GM21717 (cell line): ENCODE data around the gene LIPF.
"Not testable (repeated sequence)": the region's sequence is repeated elsewhere in the genome, so short reads cannot be mapped to it uniquely, and the experiment has no call there.

Source experiments
- ATAC-seq: cut with Tn5 transposase; IDR thresholded peaks from one replicate; pipeline ENCODE4 v1.9.1; 2021; ENCODE audit warnings: mild to moderate bottlenecking, moderate library complexity; ENCODE audit not compliant: unreplicated experiment

Gene LIPF

DNA sequence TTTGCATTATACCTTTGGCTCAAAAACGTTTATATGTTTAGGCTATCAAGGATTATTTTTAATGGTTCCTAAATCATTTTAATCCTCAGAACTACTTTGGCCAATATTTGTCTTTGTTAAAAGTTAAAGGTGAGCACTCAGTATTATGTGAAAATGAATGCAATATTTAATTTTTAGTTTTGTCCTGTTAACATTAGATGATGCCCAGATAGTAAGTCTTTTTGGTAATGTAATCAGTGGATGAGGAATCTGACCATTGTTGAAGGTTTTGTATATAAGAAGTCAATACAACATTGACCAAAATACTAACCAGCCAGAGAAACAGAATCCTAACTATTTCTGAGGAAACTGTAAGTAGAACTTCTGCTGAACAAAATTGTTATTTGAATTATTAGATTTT lies at the start of gene LIPF:
TSS of gene LIPF (plus strand) at position 301 of the 400 bp plus-strand sequence. CDS start 2,856 bp downstream, outside the sequence.
- ATAC-seq = no peak

DNA sequence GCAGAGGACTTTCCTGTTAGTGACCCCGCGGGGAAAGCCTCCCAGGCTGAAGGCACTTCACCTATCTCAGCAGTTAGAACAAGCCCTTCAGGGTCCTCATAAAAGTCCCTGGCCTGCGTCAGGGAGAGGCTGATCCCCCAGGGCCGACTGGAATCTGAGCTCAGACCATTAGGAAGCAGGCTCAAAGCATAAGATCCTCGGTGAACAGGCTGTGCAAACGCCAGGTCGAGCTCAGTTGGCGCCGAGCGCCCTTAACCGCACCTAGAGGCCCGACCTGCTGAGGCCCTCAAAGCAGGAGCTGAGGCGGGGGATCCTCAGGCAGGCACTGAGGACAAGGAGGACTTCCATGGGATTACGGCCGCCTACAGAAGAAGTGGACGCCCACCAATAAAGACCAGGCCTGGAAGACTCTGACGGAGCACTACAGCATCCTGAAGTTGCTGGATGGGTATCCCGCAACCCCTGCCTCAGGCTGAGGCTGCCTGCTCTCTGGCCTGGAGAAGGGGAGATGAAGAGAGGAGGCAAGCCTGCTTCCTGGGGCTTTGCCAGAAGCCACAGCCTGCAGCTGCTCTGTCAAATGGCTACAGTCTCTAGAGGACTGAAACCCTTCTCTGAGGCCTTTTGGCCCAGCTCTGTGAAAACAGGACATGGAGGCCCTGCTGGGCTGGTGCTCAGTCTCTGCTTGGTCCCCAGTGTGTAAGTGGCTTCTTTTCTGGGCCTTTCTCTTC lies 47.8 kb upstream of the LIPF start:
- no peak for ATAC-seq

DNA sequence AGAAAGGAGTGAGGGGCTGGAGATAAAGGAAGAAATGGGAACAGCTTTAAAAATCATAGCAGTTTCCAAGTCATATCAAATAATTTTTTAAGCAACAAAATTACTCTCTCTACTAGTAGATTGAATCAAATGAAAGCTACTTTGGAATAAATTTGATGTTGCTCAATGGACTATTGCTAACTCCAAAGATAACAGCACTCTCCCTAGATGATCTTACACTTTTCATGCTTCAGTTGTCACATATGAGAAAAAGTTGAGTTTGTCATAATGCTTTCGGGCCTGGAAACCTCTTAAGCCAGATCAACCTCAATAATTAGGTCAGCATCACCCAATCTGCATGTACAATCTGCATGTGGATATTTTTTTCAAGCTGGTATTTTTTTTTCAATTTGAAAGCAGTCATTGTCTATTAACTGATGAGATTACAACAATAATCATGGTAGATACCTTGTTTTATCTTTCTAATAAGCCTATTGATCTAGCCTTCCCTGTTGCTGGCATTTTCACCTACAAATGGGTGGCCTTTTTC lies 46.4 kb upstream of the LIPF start:
- no peak for ATAC-seq

DNA sequence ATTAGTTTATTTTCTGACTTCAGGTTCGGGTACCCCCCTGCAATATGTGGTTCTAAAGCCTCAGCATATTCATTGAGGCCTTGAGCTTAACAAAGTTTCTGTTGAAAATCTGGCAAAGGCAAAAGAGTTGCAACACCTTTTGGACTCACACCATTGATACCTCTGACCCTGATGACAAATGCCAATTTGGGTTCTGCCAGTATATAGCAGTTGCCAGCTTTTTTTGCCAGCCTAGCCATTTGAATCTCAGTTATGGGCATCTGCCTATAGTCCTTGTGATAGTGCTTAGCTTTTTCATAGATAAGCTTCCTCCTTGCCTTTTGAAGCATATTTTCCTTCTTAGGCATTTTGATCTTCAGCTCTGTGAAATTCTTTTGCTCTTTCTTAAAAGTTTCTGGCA lies 45.7 kb upstream of the LIPF start:
- ATAC-seq = no peak

GRCh38 chr10:88620441-88620840 lies 43.8 kb upstream of the LIPF start:
- no peak for ATAC-seq

- ATAC-seq = no peak
Observed at GRCh38 chr10:88623835-88624234, 40.4 kb upstream of the LIPF start.

DNA sequence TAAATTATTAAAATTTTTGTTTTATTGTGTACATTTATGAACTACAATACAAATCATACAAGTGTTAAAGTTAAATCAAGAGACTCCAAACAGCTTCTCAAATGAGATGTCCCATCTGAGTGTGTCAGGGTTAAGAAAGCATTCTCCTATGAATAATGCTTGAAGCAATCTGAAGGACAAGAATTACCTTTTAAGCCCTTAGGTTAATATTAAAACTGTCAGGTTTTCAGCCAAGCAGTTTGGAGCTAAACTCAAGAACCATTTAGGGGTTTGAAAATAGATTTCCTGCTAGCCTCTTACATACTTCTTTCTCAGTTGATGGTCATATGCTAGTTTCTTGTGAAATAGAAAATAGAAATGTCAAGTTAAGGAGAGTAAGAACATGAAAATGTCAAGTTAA lies 39.4 kb upstream of the LIPF start:
- ATAC-seq = no peak

GRCh38 chr10:88640186-88640585 lies 24.1 kb upstream of the LIPF start:
- ATAC-seq = no peak

DNA sequence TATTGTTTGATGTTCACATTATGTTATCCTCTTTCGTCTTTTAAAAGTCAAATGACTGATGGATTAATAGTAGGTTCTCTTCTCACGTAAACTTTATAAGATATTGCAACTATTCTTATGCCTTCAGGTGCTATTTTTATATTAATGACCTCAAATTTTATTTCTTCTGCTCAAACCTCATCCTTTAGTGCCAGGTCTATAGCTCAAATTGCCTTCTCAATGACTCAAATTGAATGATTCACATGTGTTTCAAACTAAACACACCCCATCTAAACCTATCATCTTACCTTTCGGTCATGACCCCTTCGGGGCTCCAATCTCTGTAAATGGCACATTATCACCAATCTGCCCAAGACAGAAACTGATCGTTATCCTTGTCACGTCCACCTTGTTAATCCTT lies 22.0 kb upstream of the LIPF start:
- no peak for ATAC-seq

GRCh38 chr10:88642963-88643362 lies 21.3 kb upstream of the LIPF start:
- no peak for ATAC-seq

- ATAC-seq = no peak
Observed at GRCh38 chr10:88647061-88647615, 17.1 kb upstream of the LIPF start.

- no peak for ATAC-seq
Observed at GRCh38 chr10:88651101-88651551, 13.1 kb upstream of the LIPF start.

DNA sequence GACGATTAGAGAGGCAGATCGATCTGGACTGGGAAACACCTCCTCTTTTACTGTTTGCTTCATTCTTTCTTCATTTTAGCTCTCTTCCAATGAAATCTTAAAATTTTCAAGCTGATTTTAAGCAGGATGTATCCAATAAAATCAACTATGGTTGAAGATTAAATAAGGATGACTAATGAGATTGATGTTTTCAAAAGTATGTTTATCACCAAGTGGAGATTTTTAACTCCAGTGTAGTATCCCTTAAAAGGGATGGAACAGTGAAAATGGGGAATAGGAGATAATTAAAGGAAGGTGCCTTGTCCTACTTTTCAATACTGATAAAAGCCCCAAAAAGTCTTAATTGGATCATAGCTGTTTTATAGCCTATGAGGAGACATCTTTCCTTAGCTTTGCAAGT lies 11.6 kb upstream of the LIPF start:
- no peak for ATAC-seq

- no peak for ATAC-seq
Observed at GRCh38 chr10:88657901-88658300, 6.3 kb upstream of the LIPF start.

- ATAC-seq = no peak
Observed at GRCh38 chr10:88659725-88660597, 4.3 kb upstream of the LIPF start.

DNA sequence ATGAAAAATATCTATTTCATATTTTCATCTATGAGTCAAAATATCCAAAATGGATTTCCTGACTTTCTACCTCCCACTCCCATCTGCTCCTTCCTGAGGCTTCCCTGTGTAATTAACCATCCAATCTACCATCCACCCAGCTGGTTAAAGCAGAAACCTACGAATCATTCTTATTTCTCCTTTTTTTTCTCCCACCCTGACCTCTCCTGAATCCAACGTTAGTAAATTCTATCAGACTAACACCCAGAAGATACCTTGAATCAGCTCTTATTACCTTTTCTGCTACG lies 3.7 kb upstream of the LIPF start:
- no peak for ATAC-seq

DNA sequence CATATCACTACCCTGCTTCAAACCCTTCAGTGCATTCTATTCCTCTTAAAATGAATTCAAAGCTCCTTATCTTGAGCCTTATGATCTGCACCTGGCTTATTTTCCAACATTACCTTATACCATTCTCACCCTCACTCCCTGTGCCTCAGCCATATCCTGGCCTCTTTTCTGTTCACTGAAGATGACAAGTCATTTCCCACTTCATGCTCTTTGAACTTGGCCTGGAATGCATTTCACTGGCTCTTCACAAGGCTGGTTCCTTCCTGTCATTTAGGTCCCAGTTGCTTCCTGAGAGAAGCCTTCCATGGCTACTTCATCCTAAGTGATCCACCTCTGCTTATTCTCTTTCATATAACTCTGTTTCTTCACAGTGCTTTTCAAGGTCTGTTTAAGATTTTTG lies 3.2 kb upstream of the LIPF start:
- ATAC-seq = no peak

GRCh38 chr10:88661577-88661976 lies 2.7 kb upstream of the LIPF start:
- ATAC-seq = no peak

- not testable (repeated sequence) for ATAC-seq
Observed at GRCh38 chr10:88663153-88663552, 1.1 kb upstream of the LIPF start.

- ATAC-seq = no peak
Observed at GRCh38 chr10:88668465-88668864, 4.2 kb downstream of the LIPF start.

DNA sequence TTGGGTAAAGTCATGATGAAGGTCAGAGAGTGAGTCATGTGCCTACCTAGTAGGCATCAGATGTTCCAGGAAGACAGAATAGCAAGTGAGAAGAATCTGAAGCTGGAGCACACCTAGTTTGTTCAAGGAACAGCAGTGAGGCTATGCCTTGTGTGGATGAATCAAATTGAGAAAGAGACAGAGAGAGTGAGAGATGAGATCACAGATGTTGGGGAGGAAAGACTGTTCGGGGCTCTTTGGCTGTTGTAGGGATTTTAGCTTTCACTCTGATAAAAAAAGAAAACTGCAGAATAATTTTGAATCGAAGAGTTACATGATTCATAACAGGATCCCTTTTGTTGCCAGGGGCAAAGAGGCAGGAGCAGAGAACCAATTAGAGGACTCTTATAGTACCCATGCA lies 6.3 kb downstream of the LIPF start:
- peak; percentile 49 for ATAC-seq

DNA sequence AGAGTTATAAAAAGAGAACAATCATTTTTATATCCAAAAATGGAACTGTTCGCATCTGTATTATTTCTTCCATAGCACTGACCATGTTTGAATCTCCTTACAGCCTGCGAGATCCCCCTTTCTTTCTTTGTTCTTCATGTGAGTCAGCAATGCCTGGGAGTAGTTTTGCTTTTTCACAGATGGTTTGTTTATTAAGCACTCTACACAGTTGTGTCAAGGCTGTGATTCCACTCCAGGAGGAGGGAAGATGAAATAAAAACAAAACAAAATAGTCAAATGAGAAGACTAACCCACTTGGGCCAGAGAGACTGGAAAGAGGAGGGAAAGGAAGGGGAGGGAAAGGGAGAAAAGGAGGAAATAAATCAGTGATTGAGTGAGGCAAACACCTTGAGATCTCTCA lies 7.8 kb downstream of the LIPF start:
- ATAC-seq = no peak
